Naive thymus-derived CD4-positive, alpha-beta T cell (primary cell): ENCODE results near the gene CDKAL1. TPM values are rescaled to one million over a fixed set of nuclear protein-coding genes. Genes with fewer than 3 reads are reported as not detected.
A peak's percentile ranks its signal among the peaks of the same experiment; 100 is the strongest.

Experiments used
- ATAC-seq: fragments of 150-1000 bp; cut with Tn5 transposase; 2 replicates; pipeline ENCODE4 v1.10.0; 2021; ENCODE audit warnings: mild to moderate bottlenecking, moderate library complexity
- CTCF ChIA-PET: fragments of 350-600 bp; sonication (Branson Sonifier 250); formaldehyde crosslinking; loops from one replicate; lab custom pipeline; 2021; ENCODE audit warnings: antibody characterized with exemption; lab: Charles Lee
- POLR2A ChIA-PET: fragments of 350-600 bp; sonication (Branson Sonifier 250); formaldehyde crosslinking; loops from one replicate; lab custom pipeline; 2021; ENCODE audit warnings: antibody characterized with exemption, inconsistent platforms; lab: Charles Lee
- DNase-seq, 9 donors: peaks; one replicate each; pipeline versions ENCODE4 v3.0.0 to v3.0.0-alpha.2; 2020 to 2022; ENCODE audit warnings: mixed read lengths in 1 of 9
- H3K27ac ChIP-seq: one replicate; pipeline ENCODE4 v1.7.0; 2013; ENCODE audit warnings: mild to moderate bottlenecking, low read depth, low read length, moderate library complexity
- H3K27me3 ChIP-seq, 2 donors: one replicate each; pipeline ENCODE4 v1.7.0; 2013; ENCODE audit warnings: low read length in 2 of 2, mild to moderate bottlenecking in 2 of 2, moderate library complexity in 2 of 2; ENCODE audit not compliant: control insufficient read depth in 2 of 2, insufficient read depth in 2 of 2
- H3K36me3 ChIP-seq, 3 experiments: 1 replicate in 2 of 3; 2 replicates in 1 of 3; pipeline ENCODE4 v1.7.0; 2013; ENCODE audit warnings: low read length in 3 of 3, mild to moderate bottlenecking in 3 of 3, moderate library complexity in 1 of 3; ENCODE audit not compliant: insufficient read depth in 3 of 3, control insufficient read depth in 2 of 3
- H3K4me1 ChIP-seq, 2 donors: one replicate each; pipeline ENCODE4 v1.7.0; 2013; ENCODE audit warnings: low read length in 2 of 2, mild to moderate bottlenecking in 2 of 2, moderate library complexity in 1 of 2; ENCODE audit not compliant: control insufficient read depth in 2 of 2, insufficient read depth in 2 of 2
- H3K4me3 ChIP-seq: 2 replicates; pipeline ENCODE4 v1.7.0; 2013; ENCODE audit warnings: mild to moderate bottlenecking, low read length
- H3K9me3 ChIP-seq, 3 experiments: 1 replicate in 2 of 3; 2 replicates in 1 of 3; pipeline ENCODE4 v1.7.0; 2013; ENCODE audit warnings: low read length in 3 of 3; ENCODE audit not compliant: control insufficient read depth in 2 of 3
- H3K27ac Mint-ChIP-seq, 9 donors: one replicate each; pipeline ENCODE4 v1.8.0; 2020 to 2022; ENCODE audit warnings: mixed read lengths in 9 of 9, mild to moderate bottlenecking in 8 of 9, moderate library complexity in 5 of 9, inconsistent platforms in 2 of 9
- H3K27me3 Mint-ChIP-seq, 5 donors: one replicate each; pipeline ENCODE4 v1.8.0; 2021 to 2022; ENCODE audit warnings: mixed read lengths in 5 of 5, mild to moderate bottlenecking in 1 of 5
- H3K36me3 Mint-ChIP-seq, 5 donors: one replicate each; pipeline ENCODE4 v1.8.0; 2020 to 2022; ENCODE audit warnings: mixed read lengths in 5 of 5, mild to moderate bottlenecking in 3 of 5, inconsistent platforms in 1 of 5
- H3K4me1 Mint-ChIP-seq, 7 donors: one replicate each; pipeline ENCODE4 v1.8.0; 2020 to 2022; ENCODE audit warnings: mixed read lengths in 7 of 7, mild to moderate bottlenecking in 3 of 7, inconsistent platforms in 1 of 7
- H3K4me3 Mint-ChIP-seq, 10 donors: one replicate each; pipeline ENCODE4 v1.8.0; 2020 to 2022; ENCODE audit warnings: mild to moderate bottlenecking in 10 of 10, mixed read lengths in 10 of 10, moderate library complexity in 6 of 10, inconsistent platforms in 2 of 10
- H3K9me3 Mint-ChIP-seq, 11 donors: one replicate each; pipeline ENCODE4 v1.8.0; 2020 to 2022; ENCODE audit warnings: mixed read lengths in 11 of 11, mild to moderate bottlenecking in 4 of 11, inconsistent platforms in 1 of 11, moderate library complexity in 1 of 11
- intact Hi-C, 2 donors: fragments of 100-400 bp; cut with micrococcal nuclease; formaldehyde crosslinking; loops; one replicate each; pipeline ENCODE4 v1.15.1; 2023
- polyA plus RNA-seq, 2 donors: library from polyadenylated mRNA; unstranded; fragments of 300-500 nt; fragmentation: Illumina TruSeq; gene quantifications; one replicate each; pipeline ENCODE4 v1.2.3, GENCODE V29; 2021
- total RNA-seq, 6 experiments: library from RNA in 5 of 6; stranded (reverse) in 5 of 6; gene quantifications; 1 replicate in 5 of 6; 2 replicates in 1 of 6; pipeline ENCODE4 v1.2.3 and lab custom pipeline; 2021 to 2026

CDKAL1 gene
- total and polyA plus RNA-seq, 7 experiments from 2014 or later, result 23.6 to 35.8 (median 29.8) TPM

GRCh38 chr6:20532881-20533280 lies 1.4 kb upstream of the CDKAL1 start:
- H3K4me3 ChIP-seq, result no peak overlapping the region
- Mint-ChIP-seq H3K36me3 (peaks cover 4 to 13% (median 4%) of the 10 kb centered on the region in 5 donors), H3K4me3 (peak overlapping the region in 4 of 10 donors; percentile 15 to 54 (median 28)), H3K27ac (peak overlapping the region in 2 of 9 donors; percentile 5 to 48), H3K27me3 (peaks cover 0 to 4% (median 0%) of the 10 kb centered on the region in 5 donors), H3K9me3 (no peaks in the 10 kb centered on the region), H3K4me1 (peaks cover 25 to 51% (median 36%) of the 10 kb centered on the region in 7 donors)
- peaks cover 0 to 4% (median 0%) of the 10 kb centered on the region in 3 experiments for H3K36me3 ChIP-seq
- no peak overlapping the region for H3K27ac ChIP-seq
- DNase-seq (no peak), ATAC-seq (no peak)
- H3K27me3 ChIP-seq, result no peaks in the 10 kb centered on the region
- H3K4me1 ChIP-seq, result peaks cover 5 to 17% of the 10 kb centered on the region in 2 donors
- intact Hi-C loops, result no loop called here
- no peaks in the 10 kb centered on the region for H3K9me3 ChIP-seq
- CTCF ChIA-PET, result interaction anchor here (0.6 to 1.0 kb wide), 3 partner anchors 128 to 242 kb away, joined by 3 to 6 read pairs (median 3); no protein-coding TSS in a partner anchor
- POLR2A ChIA-PET, result interaction anchor here (0.6 to 1.3 kb wide), 4 partner anchors 92 to 242 kb away, joined by 3 to 7 read pairs (median 4); no protein-coding TSS in a partner anchor

- intact Hi-C loops, result loop anchor here (1.0 to 2.0 kb wide), 4 partner anchors 9 to 322 kb away; partner anchors contain the start of genes E2F3 (in 2 of the 2) and MBOAT1 (in 2 of the 2)
- Mint-ChIP-seq H3K36me3 (peaks cover 6 to 16% (median 10%) of the 10 kb centered on the region in 5 donors), H3K4me1 (peaks cover 21 to 51% (median 37%) of the 10 kb centered on the region in 7 donors), H3K27me3 (peaks cover 0 to 4% (median 0%) of the 10 kb centered on the region in 5 donors), H3K4me3 (peak overlapping the region; percentile 60 to 100 (median 97)), H3K9me3 (no peaks in the 10 kb centered on the region), H3K27ac (peak overlapping the region in 8 of 9 donors; percentile 66 to 99 (median 98))
- Histone ChIP-seq H3K27me3 (no peaks in the 10 kb centered on the region), H3K4me1 (peaks cover 2 to 12% of the 10 kb centered on the region in 2 donors), H3K27ac (peak overlapping the region; percentile 89), H3K9me3 (no peaks in the 10 kb centered on the region), H3K36me3 (peaks cover 0 to 7% (median 0%) of the 10 kb centered on the region in 3 experiments), H3K4me3 (peak overlapping the region; percentile 92)
- POLR2A ChIA-PET, result interaction anchor here (0.6 to 1.5 kb wide), 6 partner anchors 129 to 243 kb away, joined by 3 to 4 read pairs (median 3); no protein-coding TSS in a partner anchor
- no peak for DNase-seq
- CTCF ChIA-PET, result interaction anchor here (1.0 kb wide), 1 partner anchor 129 kb away, joined by 5 read pairs; no protein-coding TSS in a partner anchor
- no peak for ATAC-seq
These were observed 437 bp upstream of the CDKAL1 start for GRCh38 chr6:20533746-20534294.

GRCh38 chr6:20538131-20538662 lies 3.9 kb downstream of the CDKAL1 start:
- Mint-ChIP-seq H3K36me3 (peaks cover 16 to 34% (median 24%) of the 10 kb centered on the region in 5 donors), H3K4me3 (peak overlapping the region in 1 of 10 donors; percentile 23), H3K27me3 (no peaks in the 10 kb centered on the region), H3K9me3 (no peaks in the 10 kb centered on the region), H3K27ac (peak overlapping the region in 1 of 9 donors; percentile 16), H3K4me1 (peaks cover 34 to 74% (median 67%) of the 10 kb centered on the region in 7 donors)
- CTCF ChIA-PET, result interaction anchor here (0.6 to 0.7 kb wide), 2 partner anchors 88 to 344 kb away, joined by 3 read pairs; no protein-coding TSS in a partner anchor
- Histone ChIP-seq H3K27me3 (no peaks in the 10 kb centered on the region), H3K4me1 (peaks cover 0 to 11% of the 10 kb centered on the region in 2 donors), H3K27ac (no peak overlapping the region), H3K4me3 (no peak overlapping the region), H3K9me3 (no peaks in the 10 kb centered on the region), H3K36me3 (peaks cover 0 to 16% (median 0%) of the 10 kb centered on the region in 3 experiments)
- ATAC-seq (no peak), DNase-seq (no peak)
- POLR2A ChIA-PET, result no interaction called here
- intact Hi-C loops, result no loop called here

- H3K27ac Mint-ChIP-seq, result no peak overlapping the region
- DNase-seq (no peak), ATAC-seq (no peak)
- H3K27me3 ChIP-seq, result no peaks in the 10 kb centered on the region
- no peak overlapping the region for H3K4me3 ChIP-seq
- intact Hi-C loops, result no loop called here
- no peaks in the 10 kb centered on the region for H3K27me3 Mint-ChIP-seq
- peaks cover 0 to 11% of the 10 kb centered on the region in 2 donors for H3K4me1 ChIP-seq
- no peaks in the 10 kb centered on the region for H3K9me3 Mint-ChIP-seq
- H3K36me3 Mint-ChIP-seq, result peaks cover 16 to 34% (median 24%) of the 10 kb centered on the region in 5 donors
- peaks cover 31 to 74% (median 69%) of the 10 kb centered on the region in 7 donors for H3K4me1 Mint-ChIP-seq
- H3K9me3 ChIP-seq, result no peaks in the 10 kb centered on the region
- no peak overlapping the region for H3K27ac ChIP-seq
- no peak overlapping the region for H3K4me3 Mint-ChIP-seq
- ChIA-PET CTCF (no interaction called here), POLR2A (no interaction called here)
- peaks cover 0 to 16% (median 0%) of the 10 kb centered on the region in 3 experiments for H3K36me3 ChIP-seq
These were observed 4.7 kb downstream of the CDKAL1 start for GRCh38 chr6:20538907-20539306.

- Mint-ChIP-seq H3K9me3 (no peaks in the 10 kb centered on the region), H3K36me3 (peaks cover 16 to 34% (median 21%) of the 10 kb centered on the region in 5 donors), H3K27ac (peak overlapping the region in 1 of 9 donors; percentile 3), H3K4me3 (no peak overlapping the region), H3K4me1 (peaks cover 31 to 71% (median 69%) of the 10 kb centered on the region in 7 donors), H3K27me3 (no peaks in the 10 kb centered on the region)
- ATAC-seq, result no peak
- intact Hi-C loops, result no loop called here
- Histone ChIP-seq H3K36me3 (peaks cover 0 to 15% (median 0%) of the 10 kb centered on the region in 3 experiments), H3K9me3 (no peaks in the 10 kb centered on the region), H3K4me3 (no peak overlapping the region), H3K27ac (no peak overlapping the region), H3K4me1 (peaks cover 0 to 11% of the 10 kb centered on the region in 2 donors), H3K27me3 (no peaks in the 10 kb centered on the region)
- no peak for DNase-seq
- ChIA-PET CTCF (no interaction called here), POLR2A (interaction anchor here (1.0 kb wide), 1 partner anchor 250 kb away, joined by 3 read pairs; no protein-coding TSS in a partner anchor)
These were observed 5.1 kb downstream of the CDKAL1 start for GRCh38 chr6:20539387-20539786.

GRCh38 chr6:20540683-20541082 lies 6.4 kb downstream of the CDKAL1 start:
- no peaks in the 10 kb centered on the region for H3K27me3 Mint-ChIP-seq
- Histone ChIP-seq H3K27ac (no peak overlapping the region), H3K27me3 (no peaks in the 10 kb centered on the region), H3K4me1 (peaks cover 0 to 3% of the 10 kb centered on the region in 2 donors), H3K36me3 (peaks cover 0 to 22% (median 0%) of the 10 kb centered on the region in 3 experiments), H3K4me3 (no peak overlapping the region), H3K9me3 (no peaks in the 10 kb centered on the region)
- DNase-seq (no peak), ATAC-seq (no peak)
- H3K27ac Mint-ChIP-seq, result no peak overlapping the region
- intact Hi-C loops, result no loop called here
- peaks cover 16 to 43% (median 27%) of the 10 kb centered on the region in 5 donors for H3K36me3 Mint-ChIP-seq
- ChIA-PET CTCF (no interaction called here), POLR2A (no interaction called here)
- peaks cover 29 to 68% (median 66%) of the 10 kb centered on the region in 7 donors for H3K4me1 Mint-ChIP-seq
- no peak overlapping the region for H3K4me3 Mint-ChIP-seq
- H3K9me3 Mint-ChIP-seq, result no peaks in the 10 kb centered on the region
